ENCODE data around the gene SH3TC1. TPM values are rescaled to one million over a fixed set of nuclear protein-coding genes. Genes with fewer than 3 reads are reported as not detected.

The SH3TC1 gene
- total RNA-seq, 1 donor from 2014 or later: 0.70 TPM

GRCh38 chr4:8262637-8263322 is 63.7 kb downstream of the SH3TC1 start:
- Mint-ChIP-seq H3K4me1 (ENCODE audit: unreplicated experiment) (peaks cover 25% of the 10 kb centered on the region), H3K9me3 (ENCODE audit: unreplicated experiment) (no peaks in the 10 kb centered on the region), H3K4me3 (ENCODE audit: unreplicated experiment) (no peak overlapping the region), H3K27ac (ENCODE audit: unreplicated experiment) (no peak overlapping the region), H3K27me3 (ENCODE audit: unreplicated experiment) (no peaks in the 10 kb centered on the region), H3K36me3 (ENCODE audit: unreplicated experiment) (no peaks in the 10 kb centered on the region)
- DNase-seq (ENCODE audit: extremely low spot score, unreplicated experiment): no peak
- TF ChIP-seq CTCF (IDR thresholded peaks at IDR 0.05): no peak

GRCh38 chr4:8263397-8263796 is 64.3 kb downstream of the SH3TC1 start:
- Mint-ChIP-seq H3K4me1 (ENCODE audit: unreplicated experiment) (peaks cover 23% of the 10 kb centered on the region), H3K27me3 (ENCODE audit: unreplicated experiment) (peaks cover under 1% of the 10 kb centered on the region), H3K9me3 (ENCODE audit: unreplicated experiment) (no peaks in the 10 kb centered on the region), H3K4me3 (ENCODE audit: unreplicated experiment) (no peak overlapping the region), H3K36me3 (ENCODE audit: unreplicated experiment) (no peaks in the 10 kb centered on the region), H3K27ac (ENCODE audit: unreplicated experiment) (no peak overlapping the region)
- no peak for TF ChIP-seq CTCF (IDR thresholded peaks at IDR 0.05)
- no peak for DNase-seq (ENCODE audit: extremely low spot score, unreplicated experiment)

- DNase-seq (ENCODE audit: extremely low spot score, unreplicated experiment): no peak
- H3K9me3 Mint-ChIP-seq (ENCODE audit: unreplicated experiment): no peaks in the 10 kb centered on the region
- no peak overlapping the region for H3K4me3 Mint-ChIP-seq (ENCODE audit: unreplicated experiment)
- no peaks in the 10 kb centered on the region for H3K36me3 Mint-ChIP-seq (ENCODE audit: unreplicated experiment)
- H3K27ac Mint-ChIP-seq (ENCODE audit: unreplicated experiment): no peak overlapping the region
- peaks cover 7% of the 10 kb centered on the region for H3K27me3 Mint-ChIP-seq (ENCODE audit: unreplicated experiment)
- no peak for TF ChIP-seq CTCF (IDR thresholded peaks at IDR 0.05)
- H3K4me1 Mint-ChIP-seq (ENCODE audit: unreplicated experiment): peaks cover 23% of the 10 kb centered on the region
These were observed 65.0 kb downstream of the SH3TC1 start for GRCh38 chr4:8264106-8264505.

GRCh38 chr4:8265171-8265929 is 66.3 kb downstream of the SH3TC1 start:
- Mint-ChIP-seq H3K4me1 (ENCODE audit: unreplicated experiment) (peaks cover 19% of the 10 kb centered on the region), H3K36me3 (ENCODE audit: unreplicated experiment) (no peaks in the 10 kb centered on the region), H3K9me3 (ENCODE audit: unreplicated experiment) (no peaks in the 10 kb centered on the region), H3K4me3 (ENCODE audit: unreplicated experiment) (no peak overlapping the region), H3K27me3 (ENCODE audit: unreplicated experiment) (peaks cover 9% of the 10 kb centered on the region), H3K27ac (ENCODE audit: unreplicated experiment) (no peak overlapping the region)
- DNase-seq (ENCODE audit: extremely low spot score, unreplicated experiment): no peak
- TF ChIP-seq CTCF (IDR thresholded peaks at IDR 0.05): no peak

- H3K9me3 Mint-ChIP-seq (ENCODE audit: unreplicated experiment): no peaks in the 10 kb centered on the region
- no peak for DNase-seq (ENCODE audit: extremely low spot score, unreplicated experiment)
- no peak overlapping the region for H3K27ac Mint-ChIP-seq (ENCODE audit: unreplicated experiment)
- H3K36me3 Mint-ChIP-seq (ENCODE audit: unreplicated experiment): no peaks in the 10 kb centered on the region
- H3K27me3 Mint-ChIP-seq (ENCODE audit: unreplicated experiment): peaks cover 12% of the 10 kb centered on the region
- no peak for TF ChIP-seq CTCF (IDR thresholded peaks at IDR 0.05)
- H3K4me3 Mint-ChIP-seq (ENCODE audit: unreplicated experiment): no peak overlapping the region
- H3K4me1 Mint-ChIP-seq (ENCODE audit: unreplicated experiment): peaks cover 11% of the 10 kb centered on the region
These were observed 67.0 kb downstream of the SH3TC1 start for GRCh38 chr4:8266088-8266487.
